GM10266 (cell line): ENCODE results near the gene CFAP97D1.
"Not testable (repeated sequence)": the region's sequence is repeated elsewhere in the genome, so short reads cannot be mapped to it uniquely, and the experiment has no call there.

Experiments used
- DNase-seq: peaks from one replicate; pipeline ENCODE4 v3.0.0; 2012; ENCODE audit errors: extremely low spot score
- TF ChIP-seq, protein P1 (sequence below): IDR thresholded peaks from 2 replicates; pipeline ENCODE4 v1.5.1; 2012; ENCODE audit warnings: mild to moderate bottlenecking, low read depth; ENCODE audit not compliant: control insufficient read depth, insufficient read depth; ENCODE audit errors: missing control alignments

CFAP97D1 gene

GRCh38 chr17:43791589-43791988, 11.4 kb downstream of the CFAP97D1 start:
- TF ChIP-seq, protein P1, sequence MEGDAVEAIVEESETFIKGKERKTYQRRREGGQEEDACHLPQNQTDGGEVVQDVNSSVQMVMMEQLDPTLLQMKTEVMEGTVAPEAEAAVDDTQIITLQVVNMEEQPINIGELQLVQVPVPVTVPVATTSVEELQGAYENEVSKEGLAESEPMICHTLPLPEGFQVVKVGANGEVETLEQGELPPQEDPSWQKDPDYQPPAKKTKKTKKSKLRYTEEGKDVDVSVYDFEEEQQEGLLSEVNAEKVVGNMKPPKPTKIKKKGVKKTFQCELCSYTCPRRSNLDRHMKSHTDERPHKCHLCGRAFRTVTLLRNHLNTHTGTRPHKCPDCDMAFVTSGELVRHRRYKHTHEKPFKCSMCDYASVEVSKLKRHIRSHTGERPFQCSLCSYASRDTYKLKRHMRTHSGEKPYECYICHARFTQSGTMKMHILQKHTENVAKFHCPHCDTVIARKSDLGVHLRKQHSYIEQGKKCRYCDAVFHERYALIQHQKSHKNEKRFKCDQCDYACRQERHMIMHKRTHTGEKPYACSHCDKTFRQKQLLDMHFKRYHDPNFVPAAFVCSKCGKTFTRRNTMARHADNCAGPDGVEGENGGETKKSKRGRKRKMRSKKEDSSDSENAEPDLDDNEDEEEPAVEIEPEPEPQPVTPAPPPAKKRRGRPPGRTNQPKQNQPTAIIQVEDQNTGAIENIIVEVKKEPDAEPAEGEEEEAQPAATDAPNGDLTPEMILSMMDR = no peak
- no peak for DNase-seq

- DNase-seq = not testable (repeated sequence)
Observed at GRCh38 chr17:43792668-43793067, 12.4 kb downstream of the CFAP97D1 start.

DNA sequence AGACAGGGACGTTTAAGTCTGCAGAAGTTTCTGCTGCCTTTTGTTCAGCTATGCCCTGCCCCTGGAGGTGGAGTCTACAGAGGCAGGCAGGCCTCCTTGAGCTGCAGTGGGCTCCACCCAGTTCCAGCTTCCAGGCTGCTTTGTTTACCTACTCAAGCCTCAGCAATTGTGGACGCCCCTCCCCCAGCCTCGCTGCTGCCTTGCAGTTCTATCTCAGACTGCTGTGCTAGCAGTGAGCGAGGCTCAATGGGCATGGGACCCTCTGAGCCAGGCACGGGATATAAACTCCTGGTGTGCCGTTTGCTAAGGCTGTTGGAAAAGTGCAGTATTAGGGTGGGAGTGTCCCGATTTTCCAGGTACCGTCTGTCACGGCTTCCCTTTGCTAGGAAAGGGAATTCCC, 17.8 kb downstream of the CFAP97D1 start:
- DNase-seq = not testable (repeated sequence)

DNA sequence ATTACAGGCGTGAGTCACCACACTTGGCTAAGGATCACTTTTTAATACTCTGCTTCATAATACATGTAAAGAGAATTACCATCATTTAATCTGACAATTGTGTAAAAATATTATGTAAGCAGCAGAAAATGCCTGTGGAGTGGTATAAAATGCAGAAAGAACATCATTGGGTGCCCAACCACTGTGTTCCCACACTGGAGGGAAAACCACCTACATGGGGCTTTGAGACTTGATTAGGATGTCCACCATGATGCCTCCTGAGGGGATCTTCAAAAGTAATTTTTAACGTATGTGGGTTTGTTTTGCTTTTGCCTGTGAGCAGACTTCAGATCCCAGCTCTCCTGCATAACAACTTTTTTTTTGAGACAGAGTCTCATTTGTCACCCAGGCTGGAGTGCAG, 18.8 kb downstream of the CFAP97D1 start:
- DNase-seq = no peak
- TF ChIP-seq, protein P1 = no peak

DNA sequence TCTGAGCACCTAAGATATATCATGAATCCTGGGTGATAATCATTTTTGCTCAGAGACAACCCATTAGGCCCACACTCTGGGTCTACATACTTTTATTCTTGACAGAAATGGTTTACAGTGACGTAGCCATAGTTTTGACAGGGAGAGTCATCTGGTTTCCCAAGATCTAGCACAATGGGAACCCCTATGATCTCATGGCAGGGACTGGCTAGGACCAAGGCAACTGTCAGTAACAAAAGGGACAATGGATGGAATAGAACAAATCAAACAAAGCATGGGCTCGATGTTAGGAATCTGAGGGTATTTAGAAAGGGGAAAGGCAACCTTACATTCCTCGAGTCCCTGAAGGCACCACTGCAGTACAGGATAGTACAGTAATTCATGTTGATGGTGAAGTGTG, 20.5 kb downstream of the CFAP97D1 start:
- TF ChIP-seq, protein P1 = no peak
- DNase-seq = no peak

GRCh38 chr17:43801844-43802243, 21.6 kb downstream of the CFAP97D1 start:
- no peak for DNase-seq

GRCh38 chr17:43803758-43804157, 23.5 kb downstream of the CFAP97D1 start:
- no peak for DNase-seq
- TF ChIP-seq, protein P1 = no peak

More at GRCh38 chr17:43801844-43802243, 21.6 kb downstream of the CFAP97D1 start:
- TF ChIP-seq, protein P1 = no peak

DNA sequence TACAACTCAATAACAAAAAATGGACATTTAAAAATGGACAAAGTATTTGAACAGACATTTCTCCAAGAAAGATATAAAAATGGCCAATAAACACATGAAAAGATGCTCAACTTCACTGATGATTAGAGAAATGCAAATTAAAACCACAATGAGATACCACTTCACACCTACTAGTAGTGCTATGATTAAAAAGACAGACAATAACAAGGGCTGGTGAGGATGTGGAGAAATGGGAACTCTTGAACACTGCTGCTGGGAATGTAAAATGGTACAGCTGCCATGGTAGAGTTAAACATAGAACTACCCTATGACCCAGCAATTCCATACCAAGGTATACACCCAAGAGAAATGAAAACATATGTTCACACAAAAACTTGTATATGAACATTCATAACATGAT, 24.9 kb downstream of the CFAP97D1 start:
- no peak for DNase-seq
- TF ChIP-seq, protein P1 = no peak
